Measurements from ENCODE around the gene LRRC27.

- TF ChIP-seq CTCF (IDR thresholded peaks at IDR 0.05) (no peak), POLR2A (IDR thresholded peaks at IDR 0.05) (no peak)
Observed at GRCh38 chr10:132293813-132294520, 38.0 kb upstream of the LRRC27 start.
